Measurements from ENCODE around the gene CTDP1. TPM values are rescaled to one million over a fixed set of nuclear protein-coding genes. Genes with fewer than 3 reads are reported as not detected.
A peak's percentile ranks its signal among the peaks of the same experiment; 100 is the strongest.
"Not testable (repeated sequence)": the region's sequence is repeated elsewhere in the genome, so short reads cannot be mapped to it uniquely, and the experiment has no call there.

Gene CTDP1
- total and polyA plus RNA-seq, 4 donors: 2.7 to 13.9 (median 10.5) TPM

DNA sequence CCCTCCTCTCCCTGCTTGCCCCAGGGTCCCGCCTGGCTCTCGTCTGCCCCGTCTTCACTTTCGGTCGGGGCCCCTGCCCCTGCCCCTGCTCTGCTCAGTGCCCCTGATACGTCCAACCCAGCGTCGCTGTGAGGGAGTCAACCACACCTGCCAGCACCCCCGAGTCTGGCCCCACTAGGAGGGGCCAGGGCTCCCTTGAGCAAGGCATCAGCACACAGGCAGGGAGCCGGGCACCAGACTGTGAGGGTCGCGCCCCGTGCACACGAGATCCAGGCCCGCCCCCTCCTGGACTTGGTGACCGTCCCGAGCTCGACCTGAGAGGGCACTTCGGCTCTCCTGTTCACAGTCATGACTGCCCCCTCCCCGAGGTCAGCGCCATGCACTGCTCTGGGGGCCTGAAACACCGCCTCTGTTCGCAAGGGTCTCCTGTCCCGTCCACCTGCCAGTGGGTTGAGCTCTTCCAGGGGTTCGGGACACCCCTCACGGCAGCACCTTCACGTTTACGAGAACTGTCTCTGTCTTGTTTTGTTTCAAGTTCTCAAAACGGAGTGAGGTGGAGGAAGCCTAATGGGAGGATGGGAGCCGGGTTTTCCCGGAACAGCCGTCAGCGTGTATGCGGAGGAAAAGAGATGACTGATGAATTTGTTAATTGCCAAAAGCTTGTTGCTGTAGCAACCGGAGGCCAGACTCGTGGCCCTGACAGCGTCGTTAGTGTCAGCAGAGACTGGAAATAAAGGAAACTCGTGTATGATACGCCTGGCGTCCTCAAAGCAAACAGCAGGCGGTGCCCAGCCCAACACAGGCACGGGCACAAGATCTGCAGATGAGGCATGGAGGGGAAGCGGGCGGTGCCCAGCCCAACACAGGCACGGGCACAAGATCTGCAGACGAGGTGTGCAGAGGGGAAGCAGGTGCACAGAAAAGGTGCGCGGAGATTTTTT is 69.9 kb downstream of the CTDP1 start:
- no peaks in the 10 kb centered on the region for H3K4me1 ChIP-seq (ENCODE audit: control insufficient read depth in 4 of 4, insufficient read depth in 4 of 4, low read length in 3 of 4)
- DNase-seq (ENCODE audit: low spot score): no peak
- H3K4me3 ChIP-seq (ENCODE audit: low read depth in 1 of 3, low read length in 3 of 3): no peak overlapping the region
- H3K27me3 ChIP-seq (ENCODE audit: control insufficient read depth in 4 of 4, insufficient read depth in 4 of 4, low read length in 3 of 4): no peaks in the 10 kb centered on the region
- TF ChIP-seq, protein P1, sequence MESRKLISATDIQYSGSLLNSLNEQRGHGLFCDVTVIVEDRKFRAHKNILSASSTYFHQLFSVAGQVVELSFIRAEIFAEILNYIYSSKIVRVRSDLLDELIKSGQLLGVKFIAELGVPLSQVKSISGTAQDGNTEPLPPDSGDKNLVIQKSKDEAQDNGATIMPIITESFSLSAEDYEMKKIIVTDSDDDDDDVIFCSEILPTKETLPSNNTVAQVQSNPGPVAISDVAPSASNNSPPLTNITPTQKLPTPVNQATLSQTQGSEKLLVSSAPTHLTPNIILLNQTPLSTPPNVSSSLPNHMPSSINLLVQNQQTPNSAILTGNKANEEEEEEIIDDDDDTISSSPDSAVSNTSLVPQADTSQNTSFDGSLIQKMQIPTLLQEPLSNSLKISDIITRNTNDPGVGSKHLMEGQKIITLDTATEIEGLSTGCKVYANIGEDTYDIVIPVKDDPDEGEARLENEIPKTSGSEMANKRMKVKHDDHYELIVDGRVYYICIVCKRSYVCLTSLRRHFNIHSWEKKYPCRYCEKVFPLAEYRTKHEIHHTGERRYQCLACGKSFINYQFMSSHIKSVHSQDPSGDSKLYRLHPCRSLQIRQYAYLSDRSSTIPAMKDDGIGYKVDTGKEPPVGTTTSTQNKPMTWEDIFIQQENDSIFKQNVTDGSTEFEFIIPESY (IDR thresholded peaks at IDR 0.05): no peak
- TF ChIP-seq TAF1 (conservative IDR thresholded peaks at IDR 0.05) (no peak), SP1 (IDR thresholded peaks at IDR 0.05) (no peak), FOXA1 (IDR thresholded peaks at IDR 0.05) (no peak)
- H3K36me3 ChIP-seq (ENCODE audit: control insufficient read depth in 4 of 4, insufficient read depth in 3 of 4, low read depth in 1 of 4, low read length in 3 of 4): peaks cover 7 to 17% (median 9%) of the 10 kb centered on the region in 4 donors
- no peak overlapping the region for H3K27ac ChIP-seq (ENCODE audit: low read depth in 1 of 2, low read length in 2 of 2)
- no peak overlapping the region for H3K9ac ChIP-seq (ENCODE audit: low read depth in 1 of 2, low read length in 2 of 2)
- peaks cover 0 to 1% (median 0%) of the 10 kb centered on the region in 4 donors for H3K9me3 ChIP-seq (ENCODE audit: control insufficient read depth in 4 of 4, low read length in 3 of 4)
- WGBS: 91% methylated on average over 49 of the region's 49 CpGs

- TF ChIP-seq HNF4A (conservative IDR thresholded peaks at IDR 0.05) (peak in 1 of 2 donors; percentile 24), ATF3 (IDR thresholded peaks at IDR 0.05) (no peak), JUND (IDR thresholded peaks at IDR 0.05) (no peak), HNF4G (IDR thresholded peaks at IDR 0.05) (no peak), RXRA (IDR thresholded peaks at IDR 0.05) (no peak), MAX (IDR thresholded peaks at IDR 0.05) (no peak)
- Histone ChIP-seq H3K27me3 (ENCODE audit: control insufficient read depth in 4 of 4, insufficient read depth in 4 of 4, low read length in 3 of 4) (no peaks in the 10 kb centered on the region), H3K4me1 (ENCODE audit: control insufficient read depth in 4 of 4, insufficient read depth in 4 of 4, low read length in 3 of 4) (no peaks in the 10 kb centered on the region), H3K4me3 (ENCODE audit: low read depth in 1 of 3, low read length in 3 of 3) (no peak overlapping the region), H3K27ac (ENCODE audit: low read depth in 1 of 2, low read length in 2 of 2) (no peak overlapping the region), H3K9ac (ENCODE audit: low read depth in 1 of 2, low read length in 2 of 2) (no peak overlapping the region), H3K9me3 (ENCODE audit: control insufficient read depth in 4 of 4, low read length in 3 of 4) (peaks cover 0 to 1% (median 0%) of the 10 kb centered on the region in 4 donors), H3K36me3 (ENCODE audit: control insufficient read depth in 4 of 4, insufficient read depth in 3 of 4, low read depth in 1 of 4, low read length in 3 of 4) (peaks cover 6 to 27% (median 13%) of the 10 kb centered on the region in 4 donors)
- no peak for DNase-seq (ENCODE audit: low spot score)
- WGBS: 63% methylated on average over 13 of the region's 13 CpGs
Observed at GRCh38 chr18:79750980-79751571, 71.5 kb downstream of the CTDP1 start.

GRCh38 chr18:79751918-79752578 is 72.4 kb downstream of the CTDP1 start:
- H3K9me3 ChIP-seq (ENCODE audit: control insufficient read depth in 4 of 4, low read length in 3 of 4); H3K27me3 ChIP-seq (ENCODE audit: control insufficient read depth in 4 of 4, insufficient read depth in 4 of 4, low read length in 3 of 4); DNase-seq (ENCODE audit: low spot score); H3K4me3 ChIP-seq (ENCODE audit: low read depth in 1 of 3, low read length in 3 of 3); H3K27ac ChIP-seq (ENCODE audit: low read depth in 1 of 2, low read length in 2 of 2); H3K9ac ChIP-seq (ENCODE audit: low read depth in 1 of 2, low read length in 2 of 2); H3K4me1 ChIP-seq (ENCODE audit: control insufficient read depth in 4 of 4, insufficient read depth in 4 of 4, low read length in 3 of 4): not testable (repeated sequence)
- 94% methylated on average over 17 of the region's 20 CpGs for WGBS
- H3K36me3 ChIP-seq (ENCODE audit: control insufficient read depth in 4 of 4, insufficient read depth in 3 of 4, low read depth in 1 of 4, low read length in 3 of 4): peaks cover 3 to 27% (median 13%) of the 10 kb centered on the region in 4 donors

GRCh38 chr18:79752946-79753345 is 73.3 kb downstream of the CTDP1 start:
- 90% methylated on average over 6 of the region's 8 CpGs for WGBS
- not testable (repeated sequence) for H3K4me1 ChIP-seq (ENCODE audit: control insufficient read depth in 4 of 4, insufficient read depth in 4 of 4, low read length in 3 of 4); H3K27me3 ChIP-seq (ENCODE audit: control insufficient read depth in 4 of 4, insufficient read depth in 4 of 4, low read length in 3 of 4); H3K4me3 ChIP-seq (ENCODE audit: low read depth in 1 of 3, low read length in 3 of 3); DNase-seq (ENCODE audit: low spot score); H3K9ac ChIP-seq (ENCODE audit: low read depth in 1 of 2, low read length in 2 of 2); H3K27ac ChIP-seq (ENCODE audit: low read depth in 1 of 2, low read length in 2 of 2); H3K9me3 ChIP-seq (ENCODE audit: control insufficient read depth in 4 of 4, low read length in 3 of 4)
- peaks cover 3 to 24% (median 13%) of the 10 kb centered on the region in 4 donors for H3K36me3 ChIP-seq (ENCODE audit: control insufficient read depth in 4 of 4, insufficient read depth in 3 of 4, low read depth in 1 of 4, low read length in 3 of 4)

Data from liver (tissue), 9 donors.